Measurements from ENCODE around the gene RAI1.

RAI1 gene

DNA sequence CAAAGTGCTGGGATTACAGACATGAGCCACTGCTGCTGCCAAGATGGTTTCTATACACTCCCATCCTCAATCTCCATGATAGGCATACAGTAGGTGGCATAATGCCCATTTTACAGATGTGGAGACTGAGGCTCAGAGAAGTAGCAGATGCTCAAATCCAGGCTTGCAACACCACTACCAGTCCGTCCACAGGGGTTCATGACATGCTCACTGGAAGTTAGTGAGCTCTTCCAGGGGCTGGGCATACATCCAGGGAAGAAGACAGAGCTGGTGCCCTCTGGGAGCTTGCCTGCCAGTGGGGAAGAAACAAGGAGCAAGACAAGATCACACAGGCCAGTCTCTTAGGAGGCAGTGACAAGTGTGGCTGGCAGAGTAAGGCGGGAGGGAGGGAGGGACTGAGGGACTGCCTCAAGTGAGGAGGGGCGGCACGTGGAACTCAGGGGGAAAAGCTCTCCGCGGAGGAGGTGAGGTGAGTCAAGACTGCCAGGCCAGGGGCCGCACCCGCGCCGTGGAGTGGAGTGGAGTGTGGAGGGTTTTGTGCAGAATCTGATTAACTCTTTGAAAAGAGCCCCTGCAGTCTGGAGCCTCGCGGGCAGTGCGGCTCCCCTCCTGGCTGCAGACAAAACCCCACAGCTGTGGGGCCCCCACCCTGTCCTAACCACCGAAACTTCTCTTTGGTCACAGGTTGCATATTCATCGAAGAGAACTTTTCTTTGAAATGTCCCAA is 127.6 kb downstream of the RAI1 start:
- no peak overlapping the region for H3K9ac ChIP-seq (ENCODE audit: low read length in 5 of 5)
- no peaks in the 10 kb centered on the region for H3K9me3 ChIP-seq (ENCODE audit: control insufficient read depth in 5 of 5, low read length in 5 of 5)
- H3K36me3 ChIP-seq (ENCODE audit: control insufficient read depth in 5 of 5, insufficient read depth in 5 of 5, low read length in 5 of 5): peaks cover 0 to 38% (median 31%) of the 10 kb centered on the region in 5 donors
- H3K4me3 ChIP-seq (ENCODE audit: low read depth in 1 of 5, low read length in 5 of 5): no peak overlapping the region
- no peaks in the 10 kb centered on the region for H3K27me3 ChIP-seq (ENCODE audit: control insufficient read depth in 5 of 5, insufficient read depth in 4 of 5, low read length in 5 of 5)
- H3K4me1 ChIP-seq (ENCODE audit: control insufficient read depth in 5 of 5, insufficient read depth in 5 of 5, low read length in 5 of 5): peaks cover 0 to 38% (median 20%) of the 10 kb centered on the region in 5 donors
- no peak overlapping the region for H3K27ac ChIP-seq (ENCODE audit: low read depth, low read length)

DNA sequence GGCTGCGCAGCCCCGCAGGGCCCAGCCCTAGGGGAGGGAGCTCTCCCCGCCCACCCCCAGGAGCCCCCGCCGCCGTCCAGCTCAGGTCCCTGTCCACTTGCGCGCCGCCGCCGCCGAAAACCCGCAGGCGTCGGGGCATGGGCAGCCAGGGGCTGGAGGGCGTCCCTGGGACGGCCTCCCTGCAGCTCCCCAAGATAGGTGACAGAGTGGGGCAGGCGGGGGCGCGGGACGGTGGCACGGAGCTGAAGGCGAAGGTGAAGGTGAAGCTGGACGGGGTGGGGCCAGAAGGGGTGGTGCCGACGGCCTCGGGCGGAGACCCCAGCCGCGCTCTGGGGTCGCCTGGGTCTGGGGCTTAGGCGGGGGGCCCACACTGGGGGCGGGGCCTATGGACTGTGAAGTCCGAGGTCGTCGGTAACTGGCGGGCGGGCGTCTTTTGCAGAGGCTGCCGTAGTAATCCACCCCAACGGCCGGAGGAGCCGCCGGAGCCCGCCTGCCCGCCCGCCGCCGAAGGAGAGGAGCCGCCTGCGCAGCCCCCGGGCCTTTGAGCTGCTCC is 128.3 kb downstream of the RAI1 start:
- Histone ChIP-seq H3K36me3 (ENCODE audit: control insufficient read depth in 5 of 5, insufficient read depth in 5 of 5, low read length in 5 of 5) (peaks cover 0 to 39% (median 32%) of the 10 kb centered on the region in 5 donors), H3K4me1 (ENCODE audit: control insufficient read depth in 5 of 5, insufficient read depth in 5 of 5, low read length in 5 of 5) (peaks cover 0 to 44% (median 22%) of the 10 kb centered on the region in 5 donors), H3K27ac (ENCODE audit: low read depth, low read length) (peak overlapping the region; percentile 62), H3K9me3 (ENCODE audit: control insufficient read depth in 5 of 5, low read length in 5 of 5) (no peaks in the 10 kb centered on the region), H3K9ac (ENCODE audit: low read length in 5 of 5) (peak overlapping the region in 1 of 5 donors; percentile 37), H3K27me3 (ENCODE audit: control insufficient read depth in 5 of 5, insufficient read depth in 4 of 5, low read length in 5 of 5) (no peaks in the 10 kb centered on the region), H3K4me3 (ENCODE audit: low read depth in 1 of 5, low read length in 5 of 5) (peak overlapping the region in 4 of 5 donors; percentile 12 to 46 (median 16))

- Histone ChIP-seq H3K27me3 (ENCODE audit: control insufficient read depth in 5 of 5, insufficient read depth in 4 of 5, low read length in 5 of 5) (no peaks in the 10 kb centered on the region), H3K36me3 (ENCODE audit: control insufficient read depth in 5 of 5, insufficient read depth in 5 of 5, low read length in 5 of 5) (peaks cover 0 to 43% (median 35%) of the 10 kb centered on the region in 5 donors), H3K4me1 (ENCODE audit: control insufficient read depth in 5 of 5, insufficient read depth in 5 of 5, low read length in 5 of 5) (peaks cover 0 to 51% (median 27%) of the 10 kb centered on the region in 5 donors), H3K9ac (ENCODE audit: low read length in 5 of 5) (peak overlapping the region in 2 of 5 donors; percentile 37 to 47), H3K4me3 (ENCODE audit: low read depth in 1 of 5, low read length in 5 of 5) (peak overlapping the region in 4 of 5 donors; percentile 16 to 46 (median 26)), H3K27ac (ENCODE audit: low read depth, low read length) (peak overlapping the region; percentile 62), H3K9me3 (ENCODE audit: control insufficient read depth in 5 of 5, low read length in 5 of 5) (no peaks in the 10 kb centered on the region)
Measured at GRCh38 chr17:17810084-17810894, 129.0 kb downstream of the RAI1 start.

- Histone ChIP-seq H3K4me1 (ENCODE audit: control insufficient read depth in 5 of 5, insufficient read depth in 5 of 5, low read length in 5 of 5) (peaks cover 1 to 57% (median 33%) of the 10 kb centered on the region in 5 donors), H3K9ac (ENCODE audit: low read length in 5 of 5) (peak overlapping the region in 1 of 5 donors; percentile 47), H3K9me3 (ENCODE audit: control insufficient read depth in 5 of 5, low read length in 5 of 5) (no peaks in the 10 kb centered on the region), H3K4me3 (ENCODE audit: low read depth in 1 of 5, low read length in 5 of 5) (no peak overlapping the region), H3K36me3 (ENCODE audit: control insufficient read depth in 5 of 5, insufficient read depth in 5 of 5, low read length in 5 of 5) (peaks cover 0 to 43% (median 35%) of the 10 kb centered on the region in 5 donors), H3K27me3 (ENCODE audit: control insufficient read depth in 5 of 5, insufficient read depth in 4 of 5, low read length in 5 of 5) (no peaks in the 10 kb centered on the region), H3K27ac (ENCODE audit: low read depth, low read length) (peak overlapping the region; percentile 62)
Measured at GRCh38 chr17:17810895-17811248, 129.6 kb downstream of the RAI1 start.

GRCh38 chr17:17811381-17812210 is 130.3 kb downstream of the RAI1 start:
- no peak overlapping the region for H3K9ac ChIP-seq (ENCODE audit: low read length in 5 of 5)
- peaks cover 0 to 45% (median 42%) of the 10 kb centered on the region in 5 donors for H3K36me3 ChIP-seq (ENCODE audit: control insufficient read depth in 5 of 5, insufficient read depth in 5 of 5, low read length in 5 of 5)
- no peak overlapping the region for H3K4me3 ChIP-seq (ENCODE audit: low read depth in 1 of 5, low read length in 5 of 5)
- H3K4me1 ChIP-seq (ENCODE audit: control insufficient read depth in 5 of 5, insufficient read depth in 5 of 5, low read length in 5 of 5): peaks cover 1 to 63% (median 38%) of the 10 kb centered on the region in 5 donors
- H3K27me3 ChIP-seq (ENCODE audit: control insufficient read depth in 5 of 5, insufficient read depth in 4 of 5, low read length in 5 of 5): no peaks in the 10 kb centered on the region
- H3K9me3 ChIP-seq (ENCODE audit: control insufficient read depth in 5 of 5, low read length in 5 of 5): no peaks in the 10 kb centered on the region
- H3K27ac ChIP-seq (ENCODE audit: low read depth, low read length): peak overlapping the region; percentile 10

DNA sequence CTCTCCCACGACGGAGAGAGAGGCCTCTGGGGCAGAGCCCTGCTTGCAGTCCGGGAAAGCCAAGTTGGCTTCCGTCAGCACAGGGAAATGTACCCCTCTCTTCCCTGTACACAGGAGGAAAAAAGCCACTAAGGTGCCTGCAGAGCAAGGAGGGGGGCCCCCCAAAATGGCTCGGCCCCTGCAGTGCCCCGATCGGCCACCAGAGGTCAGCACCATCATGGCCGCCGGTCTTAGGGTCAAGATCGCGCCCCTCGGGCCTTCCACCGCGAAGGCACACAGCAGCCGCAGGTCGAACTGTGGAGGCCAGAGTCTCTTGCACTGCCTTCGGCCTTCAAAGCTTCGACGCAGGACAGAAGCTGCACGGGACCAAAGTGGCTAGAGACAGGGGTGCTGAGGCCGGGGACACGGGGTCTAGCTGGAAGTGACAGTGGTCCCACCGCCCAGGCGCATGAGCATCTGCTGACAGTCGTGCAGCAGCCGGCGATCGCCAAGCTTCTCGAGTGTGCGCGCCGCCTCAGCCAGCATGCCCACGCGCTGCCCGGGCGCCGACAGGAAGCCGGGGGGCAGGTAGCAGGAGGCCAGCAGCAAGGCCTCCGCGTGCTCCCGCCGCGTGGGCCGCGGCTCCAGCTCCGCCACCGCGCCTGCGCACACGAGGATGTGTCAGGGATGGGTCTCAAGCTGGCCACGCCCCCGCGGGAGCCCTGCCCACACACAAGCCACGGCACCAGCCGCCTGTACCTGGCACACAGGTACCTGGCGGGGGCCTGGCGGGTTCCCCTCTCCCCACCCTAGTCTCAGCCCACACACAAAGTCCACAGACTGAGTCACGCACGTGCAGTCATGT is 131.2 kb downstream of the RAI1 start:
- Histone ChIP-seq H3K27ac (ENCODE audit: low read depth, low read length) (peak overlapping the region; percentile 10), H3K36me3 (ENCODE audit: control insufficient read depth in 5 of 5, insufficient read depth in 5 of 5, low read length in 5 of 5) (peaks cover 0 to 54% (median 50%) of the 10 kb centered on the region in 5 donors), H3K9me3 (ENCODE audit: control insufficient read depth in 5 of 5, low read length in 5 of 5) (no peaks in the 10 kb centered on the region), H3K27me3 (ENCODE audit: control insufficient read depth in 5 of 5, insufficient read depth in 4 of 5, low read length in 5 of 5) (no peaks in the 10 kb centered on the region), H3K9ac (ENCODE audit: low read length in 5 of 5) (no peak overlapping the region), H3K4me1 (ENCODE audit: control insufficient read depth in 5 of 5, insufficient read depth in 5 of 5, low read length in 5 of 5) (peaks cover 1 to 71% (median 41%) of the 10 kb centered on the region in 5 donors), H3K4me3 (ENCODE audit: low read depth in 1 of 5, low read length in 5 of 5) (no peak overlapping the region)

- Histone ChIP-seq H3K9me3 (ENCODE audit: control insufficient read depth in 5 of 5, low read length in 5 of 5) (no peaks in the 10 kb centered on the region), H3K27me3 (ENCODE audit: control insufficient read depth in 5 of 5, insufficient read depth in 4 of 5, low read length in 5 of 5) (no peaks in the 10 kb centered on the region), H3K4me3 (ENCODE audit: low read depth in 1 of 5, low read length in 5 of 5) (no peak overlapping the region), H3K36me3 (ENCODE audit: control insufficient read depth in 5 of 5, insufficient read depth in 5 of 5, low read length in 5 of 5) (peaks cover 0 to 61% (median 56%) of the 10 kb centered on the region in 5 donors), H3K27ac (ENCODE audit: low read depth, low read length) (no peak overlapping the region), H3K9ac (ENCODE audit: low read length in 5 of 5) (no peak overlapping the region), H3K4me1 (ENCODE audit: control insufficient read depth in 5 of 5, insufficient read depth in 5 of 5, low read length in 5 of 5) (peaks cover 1 to 78% (median 45%) of the 10 kb centered on the region in 5 donors)
Measured at GRCh38 chr17:17813055-17813724, 131.9 kb downstream of the RAI1 start.

- no peak overlapping the region for H3K9ac ChIP-seq (ENCODE audit: low read length in 5 of 5)
- H3K4me1 ChIP-seq (ENCODE audit: control insufficient read depth in 5 of 5, insufficient read depth in 5 of 5, low read length in 5 of 5): peaks cover 3 to 83% (median 50%) of the 10 kb centered on the region in 5 donors
- no peaks in the 10 kb centered on the region for H3K9me3 ChIP-seq (ENCODE audit: control insufficient read depth in 5 of 5, low read length in 5 of 5)
- peaks cover 0 to 66% (median 61%) of the 10 kb centered on the region in 5 donors for H3K36me3 ChIP-seq (ENCODE audit: control insufficient read depth in 5 of 5, insufficient read depth in 5 of 5, low read length in 5 of 5)
- H3K4me3 ChIP-seq (ENCODE audit: low read depth in 1 of 5, low read length in 5 of 5): no peak overlapping the region
- no peak overlapping the region for H3K27ac ChIP-seq (ENCODE audit: low read depth, low read length)
- H3K27me3 ChIP-seq (ENCODE audit: control insufficient read depth in 5 of 5, insufficient read depth in 4 of 5, low read length in 5 of 5): no peaks in the 10 kb centered on the region
Measured at GRCh38 chr17:17813725-17814095, 132.5 kb downstream of the RAI1 start.

All from subcutaneous abdominal adipose tissue (tissue), 5 donors.